Prostate gland (tissue), 2 donors: Measurements from ENCODE around the gene UMODL1.

Source experiments
- POLR2A ChIP-seq: fragments of 450-650 bp; IDR thresholded peaks from one replicate; pipeline ENCODE4 v1.6.1; 2016; ENCODE audit warnings: antibody characterized with exemption, mild to moderate bottlenecking
- TF ChIP-seq, protein P1 (sequence below), 4 experiments: fragments of 200-600 bp in 2 of 4; fragments of 450-650 bp in 2 of 4; sonication (generic) in 2 of 4; IDR thresholded peaks; 1 replicate in 3 of 4; 2 replicates in 1 of 4; pipeline ENCODE4 v1.5.1; 2016 to 2019; ENCODE audit warnings: antibody characterized with exemption in 4 of 4, mild to moderate bottlenecking in 2 of 4, moderate library complexity in 2 of 4

DNA sequence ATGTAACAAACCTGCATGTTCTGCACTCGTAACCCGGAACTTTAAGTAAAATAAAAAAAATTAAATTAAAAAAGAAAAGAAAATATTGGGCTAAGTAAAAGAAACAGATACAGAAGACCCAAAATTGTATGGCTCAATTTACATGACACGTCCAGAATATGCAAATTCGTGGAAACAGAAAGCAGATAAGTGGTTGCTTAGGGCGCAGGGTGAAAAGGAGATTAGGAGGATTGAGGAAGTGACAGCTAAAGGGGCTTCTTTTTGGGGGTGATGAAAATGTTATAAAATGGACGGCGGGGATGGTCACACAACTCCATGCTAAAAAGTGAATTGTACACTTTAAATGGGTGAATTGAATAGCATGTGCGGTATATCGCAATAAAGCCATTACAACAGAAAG is 33.6 kb upstream of the UMODL1 start:
- no peak for TF ChIP-seq POLR2A
- TF ChIP-seq, protein P1, sequence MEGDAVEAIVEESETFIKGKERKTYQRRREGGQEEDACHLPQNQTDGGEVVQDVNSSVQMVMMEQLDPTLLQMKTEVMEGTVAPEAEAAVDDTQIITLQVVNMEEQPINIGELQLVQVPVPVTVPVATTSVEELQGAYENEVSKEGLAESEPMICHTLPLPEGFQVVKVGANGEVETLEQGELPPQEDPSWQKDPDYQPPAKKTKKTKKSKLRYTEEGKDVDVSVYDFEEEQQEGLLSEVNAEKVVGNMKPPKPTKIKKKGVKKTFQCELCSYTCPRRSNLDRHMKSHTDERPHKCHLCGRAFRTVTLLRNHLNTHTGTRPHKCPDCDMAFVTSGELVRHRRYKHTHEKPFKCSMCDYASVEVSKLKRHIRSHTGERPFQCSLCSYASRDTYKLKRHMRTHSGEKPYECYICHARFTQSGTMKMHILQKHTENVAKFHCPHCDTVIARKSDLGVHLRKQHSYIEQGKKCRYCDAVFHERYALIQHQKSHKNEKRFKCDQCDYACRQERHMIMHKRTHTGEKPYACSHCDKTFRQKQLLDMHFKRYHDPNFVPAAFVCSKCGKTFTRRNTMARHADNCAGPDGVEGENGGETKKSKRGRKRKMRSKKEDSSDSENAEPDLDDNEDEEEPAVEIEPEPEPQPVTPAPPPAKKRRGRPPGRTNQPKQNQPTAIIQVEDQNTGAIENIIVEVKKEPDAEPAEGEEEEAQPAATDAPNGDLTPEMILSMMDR (IDR thresholded peaks at IDR 0.05), result no peak
